ENCODE results near the gene GNPNAT1. TPM values are rescaled to one million over a fixed set of nuclear protein-coding genes. Genes with fewer than 3 reads are reported as not detected.

Gene GNPNAT1
- total and polyA plus RNA-seq, 2 donors (not counting 3 experiments of a cell fraction or from before 2014, with no cell fraction given): 18.7 to 38.9 TPM

GRCh38 chr14:52806115-52806514 is 14.7 kb upstream of the GNPNAT1 start:
- BruUV-seq (replicated peaks): no TSS peak
- Histone ChIP-seq H3K79me2 (ENCODE audit: control insufficient read depth, insufficient read depth, low read length) (no peaks in the 10 kb centered on the region), H3K9ac (replicated peaks; ENCODE audit: extremely low read depth, insufficient read depth, low read length) (no peak overlapping the region), H4K20me1 (replicated peaks; ENCODE audit: control insufficient read depth, extremely low read depth, insufficient read depth, low read length) (no peaks in the 10 kb centered on the region), H3K4me2 (ENCODE audit: insufficient read depth, low read length) (no peak overlapping the region), H3K9me3 (replicated peaks; ENCODE audit: control insufficient read depth, insufficient read depth, low read length) (no peaks in the 10 kb centered on the region), H3K4me3 (replicated peaks in 1 of 3; ENCODE audit: insufficient read depth in 1 of 3, low read depth in 1 of 3, low read length in 3 of 3) (no peak overlapping the region), H3K4me1 (ENCODE audit: control insufficient read depth, extremely low read depth, insufficient read depth, low read length) (no peaks in the 10 kb centered on the region), H3K27ac (ENCODE audit: insufficient read depth, low read depth, low read length) (no peak overlapping the region), H3K27me3 (ENCODE audit: control insufficient read depth in 2 of 2, insufficient read depth in 2 of 2, low read length in 2 of 2) (no peaks in the 10 kb centered on the region), H3K9me1 (replicated peaks; ENCODE audit: control insufficient read depth, extremely low read depth, insufficient read depth, low read length) (no peaks in the 10 kb centered on the region), H3K36me3 (ENCODE audit: control insufficient read depth in 2 of 2, extremely low read depth in 1 of 2, insufficient read depth in 2 of 2, low read length in 2 of 2) (no peaks in the 10 kb centered on the region), H2AFZ (ENCODE audit: low read depth, low read length) (no peak overlapping the region)
- CTCF ChIA-PET: no interaction called here
- DNase-seq (ENCODE audit: low read depth, low spot score) (no peak), FAIRE-seq (no peak)
- TF ChIP-seq GATA2 (IDR thresholded peaks at IDR 0.05; ENCODE audit: insufficient read depth, insufficient read length, low read depth, low read length) (no peak), FOS (IDR thresholded peaks at IDR 0.05; ENCODE audit: borderline replicate concordance, insufficient read depth, low read length) (no peak)
- POLR2A ChIA-PET: interaction anchor here (0.7 kb wide), 1 partner anchor 18 kb away, joined by 4 read pairs; no protein-coding TSS in a partner anchor
- intact Hi-C loops (cut with micrococcal nuclease) (no loop called here), dilution Hi-C loops (cut with MboI; ENCODE audit: extremely low pct_ligation_motif_present, low sequenced_read_pairs) (no loop called here)

- Histone ChIP-seq H3K79me2 (ENCODE audit: control insufficient read depth, insufficient read depth, low read length) (no peaks in the 10 kb centered on the region), H3K4me2 (ENCODE audit: insufficient read depth, low read length) (no peak overlapping the region), H3K27me3 (ENCODE audit: control insufficient read depth in 2 of 2, insufficient read depth in 2 of 2, low read length in 2 of 2) (no peaks in the 10 kb centered on the region), H4K20me1 (replicated peaks; ENCODE audit: control insufficient read depth, extremely low read depth, insufficient read depth, low read length) (no peaks in the 10 kb centered on the region), H3K36me3 (ENCODE audit: control insufficient read depth in 2 of 2, extremely low read depth in 1 of 2, insufficient read depth in 2 of 2, low read length in 2 of 2) (no peaks in the 10 kb centered on the region), H3K9ac (replicated peaks; ENCODE audit: extremely low read depth, insufficient read depth, low read length) (no peak overlapping the region), H3K4me3 (replicated peaks in 1 of 3; ENCODE audit: insufficient read depth in 1 of 3, low read depth in 1 of 3, low read length in 3 of 3) (no peak overlapping the region), H2AFZ (ENCODE audit: low read depth, low read length) (no peak overlapping the region), H3K9me1 (replicated peaks; ENCODE audit: control insufficient read depth, extremely low read depth, insufficient read depth, low read length) (no peaks in the 10 kb centered on the region), H3K9me3 (replicated peaks; ENCODE audit: control insufficient read depth, insufficient read depth, low read length) (no peaks in the 10 kb centered on the region), H3K27ac (ENCODE audit: insufficient read depth, low read depth, low read length) (no peak overlapping the region), H3K4me1 (ENCODE audit: control insufficient read depth, extremely low read depth, insufficient read depth, low read length) (no peaks in the 10 kb centered on the region)
- dilution Hi-C loops (cut with MboI; ENCODE audit: extremely low pct_ligation_motif_present, low sequenced_read_pairs): no loop called here
- no peak for FAIRE-seq
- intact Hi-C loops (cut with micrococcal nuclease): no loop called here
- BruUV-seq (replicated peaks): no TSS peak
- no peak for DNase-seq (ENCODE audit: low read depth, low spot score)
- POLR2A ChIA-PET: no interaction called here
- CTCF ChIA-PET: no interaction called here
- no peak for TF ChIP-seq MAX (IDR thresholded peaks at IDR 0.05; ENCODE audit: insufficient read depth, insufficient read length)
- no peak for TF ChIP-seq JUN (IDR thresholded peaks at IDR 0.05; ENCODE audit: borderline replicate concordance, insufficient read depth, insufficient read length, low read depth)
- TF ChIP-seq FOS (IDR thresholded peaks at IDR 0.05; ENCODE audit: borderline replicate concordance, insufficient read depth, low read length): no peak
- TF ChIP-seq GATA2 (IDR thresholded peaks at IDR 0.05; ENCODE audit: insufficient read depth, insufficient read length, low read depth, low read length): no peak
- no peak for TF ChIP-seq POLR2A (IDR thresholded peaks at IDR 0.05; ENCODE audit: low read depth, low read length)
- TF ChIP-seq MYC (IDR thresholded peaks at IDR 0.05; ENCODE audit: low read depth, low read length): no peak
- TF ChIP-seq, protein P1, sequence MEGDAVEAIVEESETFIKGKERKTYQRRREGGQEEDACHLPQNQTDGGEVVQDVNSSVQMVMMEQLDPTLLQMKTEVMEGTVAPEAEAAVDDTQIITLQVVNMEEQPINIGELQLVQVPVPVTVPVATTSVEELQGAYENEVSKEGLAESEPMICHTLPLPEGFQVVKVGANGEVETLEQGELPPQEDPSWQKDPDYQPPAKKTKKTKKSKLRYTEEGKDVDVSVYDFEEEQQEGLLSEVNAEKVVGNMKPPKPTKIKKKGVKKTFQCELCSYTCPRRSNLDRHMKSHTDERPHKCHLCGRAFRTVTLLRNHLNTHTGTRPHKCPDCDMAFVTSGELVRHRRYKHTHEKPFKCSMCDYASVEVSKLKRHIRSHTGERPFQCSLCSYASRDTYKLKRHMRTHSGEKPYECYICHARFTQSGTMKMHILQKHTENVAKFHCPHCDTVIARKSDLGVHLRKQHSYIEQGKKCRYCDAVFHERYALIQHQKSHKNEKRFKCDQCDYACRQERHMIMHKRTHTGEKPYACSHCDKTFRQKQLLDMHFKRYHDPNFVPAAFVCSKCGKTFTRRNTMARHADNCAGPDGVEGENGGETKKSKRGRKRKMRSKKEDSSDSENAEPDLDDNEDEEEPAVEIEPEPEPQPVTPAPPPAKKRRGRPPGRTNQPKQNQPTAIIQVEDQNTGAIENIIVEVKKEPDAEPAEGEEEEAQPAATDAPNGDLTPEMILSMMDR (IDR thresholded peaks at IDR 0.05; ENCODE audit: extremely low read depth in 1 of 2, insufficient read depth in 1 of 2, low read depth in 1 of 2, low read length in 2 of 2): no peak
- no peak for TF ChIP-seq EZH2 (IDR thresholded peaks at IDR 0.05; ENCODE audit: borderline replicate concordance, low read depth, low read length, severe bottlenecking)
- TF ChIP-seq POLR2AphosphoS5 (IDR thresholded peaks at IDR 0.05; ENCODE audit: insufficient read depth, low read depth, low read length): no peak
Observed at GRCh38 chr14:52802597-52802996, 11.2 kb upstream of the GNPNAT1 start.
